ENCODE data around the gene TSPAN2.
"Not testable (repeated sequence)": the region's sequence is repeated elsewhere in the genome, so short reads cannot be mapped to it uniquely, and the experiment has no call there.

The TSPAN2 gene

DNA sequence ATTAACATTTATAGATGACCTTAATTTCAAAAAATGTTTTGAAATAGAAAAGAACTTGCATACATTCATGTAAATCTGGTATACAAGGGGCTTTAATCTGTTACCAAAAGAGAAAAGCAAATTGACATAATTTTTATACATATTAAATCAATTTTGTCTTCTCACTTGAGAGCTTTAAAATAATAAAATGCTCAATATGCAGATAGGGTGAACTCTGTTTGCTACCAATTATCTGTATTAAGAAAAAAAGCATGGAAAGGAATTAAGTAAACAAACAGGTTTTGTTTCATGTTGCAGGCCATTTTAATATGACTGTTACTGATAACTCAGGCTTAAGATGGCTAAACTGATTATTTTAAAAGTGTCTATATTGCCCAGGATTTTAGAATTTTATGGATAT is 65.7 kb downstream of the TSPAN2 start:
- DNase-seq (ENCODE audit: low read depth): no peak
- TF ChIP-seq, protein P1, sequence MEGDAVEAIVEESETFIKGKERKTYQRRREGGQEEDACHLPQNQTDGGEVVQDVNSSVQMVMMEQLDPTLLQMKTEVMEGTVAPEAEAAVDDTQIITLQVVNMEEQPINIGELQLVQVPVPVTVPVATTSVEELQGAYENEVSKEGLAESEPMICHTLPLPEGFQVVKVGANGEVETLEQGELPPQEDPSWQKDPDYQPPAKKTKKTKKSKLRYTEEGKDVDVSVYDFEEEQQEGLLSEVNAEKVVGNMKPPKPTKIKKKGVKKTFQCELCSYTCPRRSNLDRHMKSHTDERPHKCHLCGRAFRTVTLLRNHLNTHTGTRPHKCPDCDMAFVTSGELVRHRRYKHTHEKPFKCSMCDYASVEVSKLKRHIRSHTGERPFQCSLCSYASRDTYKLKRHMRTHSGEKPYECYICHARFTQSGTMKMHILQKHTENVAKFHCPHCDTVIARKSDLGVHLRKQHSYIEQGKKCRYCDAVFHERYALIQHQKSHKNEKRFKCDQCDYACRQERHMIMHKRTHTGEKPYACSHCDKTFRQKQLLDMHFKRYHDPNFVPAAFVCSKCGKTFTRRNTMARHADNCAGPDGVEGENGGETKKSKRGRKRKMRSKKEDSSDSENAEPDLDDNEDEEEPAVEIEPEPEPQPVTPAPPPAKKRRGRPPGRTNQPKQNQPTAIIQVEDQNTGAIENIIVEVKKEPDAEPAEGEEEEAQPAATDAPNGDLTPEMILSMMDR (IDR thresholded peaks at IDR 0.05; ENCODE audit: insufficient read depth, low read depth, low read length, missing control alignments): no peak
- H3K4me3 ChIP-seq (ENCODE audit: low read depth, low read length): no peak overlapping the region

DNA sequence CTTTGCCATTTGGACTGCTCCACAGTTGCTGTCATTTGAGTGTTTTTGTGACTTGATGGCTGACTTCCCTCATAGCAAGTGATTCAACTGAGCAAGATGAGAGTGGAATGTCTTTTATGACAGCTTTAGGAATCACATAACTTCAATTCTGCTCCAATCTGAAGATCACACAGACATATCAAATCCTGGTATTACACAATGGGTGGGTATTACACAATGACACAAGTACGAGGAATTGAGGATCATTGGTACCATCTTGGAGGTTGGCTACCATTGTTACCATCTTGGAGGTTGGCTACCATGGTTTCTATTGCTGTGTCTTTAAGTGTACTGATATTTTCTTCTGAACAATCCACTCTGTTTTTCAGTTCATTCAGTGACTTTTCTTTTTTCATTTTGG is 68.2 kb downstream of the TSPAN2 start:
- TF ChIP-seq, protein P1 (IDR thresholded peaks at IDR 0.05; ENCODE audit: insufficient read depth, low read depth, low read length, missing control alignments): no peak
- no peak for DNase-seq (ENCODE audit: low read depth)
- H3K4me3 ChIP-seq (ENCODE audit: low read depth, low read length): no peak overlapping the region

DNA sequence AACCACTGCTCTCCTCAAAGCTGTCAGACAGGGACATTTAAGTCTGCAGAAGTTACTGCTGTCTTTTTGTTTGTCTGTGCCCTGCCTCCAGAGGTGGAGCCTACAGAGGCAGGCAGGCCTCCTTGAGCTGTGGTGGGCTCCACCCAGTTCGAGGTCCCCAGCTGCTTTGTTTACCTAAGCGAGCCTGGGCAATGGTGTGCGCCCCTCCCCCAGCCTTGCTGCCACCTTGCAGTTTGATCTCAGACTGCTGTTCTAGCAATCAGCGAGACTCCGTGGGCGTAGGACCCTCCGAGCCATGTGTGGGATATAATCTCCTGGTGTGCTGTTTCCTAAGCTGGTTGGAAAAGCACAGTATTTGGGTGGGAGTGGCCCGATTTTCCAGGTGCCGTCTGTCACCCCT is 69.8 kb downstream of the TSPAN2 start:
- not testable (repeated sequence) for H3K4me3 ChIP-seq (ENCODE audit: low read depth, low read length); DNase-seq (ENCODE audit: low read depth)

DNA sequence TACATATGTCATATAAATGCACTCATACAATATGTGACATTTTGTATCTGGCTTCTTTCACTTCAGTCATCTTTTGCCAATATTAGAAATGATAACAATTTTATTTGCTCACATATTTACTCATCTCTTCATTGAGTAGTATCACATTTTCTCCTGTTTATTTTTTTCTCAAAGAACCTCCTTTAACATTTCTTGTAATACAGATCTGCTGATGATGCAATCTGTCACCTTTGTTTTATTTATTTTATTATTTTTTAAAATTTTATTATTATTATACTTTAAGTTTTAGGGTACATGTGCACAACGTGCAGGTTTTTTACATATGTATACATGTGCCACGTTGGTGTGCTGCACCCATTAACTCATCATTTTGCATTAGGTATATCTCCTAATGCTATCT is 75.5 kb downstream of the TSPAN2 start:
- no peak overlapping the region for H3K4me3 ChIP-seq (ENCODE audit: low read depth, low read length)
- TF ChIP-seq, protein P1 (IDR thresholded peaks at IDR 0.05; ENCODE audit: insufficient read depth, low read depth, low read length, missing control alignments): no peak
- no peak for DNase-seq (ENCODE audit: low read depth)

DNA sequence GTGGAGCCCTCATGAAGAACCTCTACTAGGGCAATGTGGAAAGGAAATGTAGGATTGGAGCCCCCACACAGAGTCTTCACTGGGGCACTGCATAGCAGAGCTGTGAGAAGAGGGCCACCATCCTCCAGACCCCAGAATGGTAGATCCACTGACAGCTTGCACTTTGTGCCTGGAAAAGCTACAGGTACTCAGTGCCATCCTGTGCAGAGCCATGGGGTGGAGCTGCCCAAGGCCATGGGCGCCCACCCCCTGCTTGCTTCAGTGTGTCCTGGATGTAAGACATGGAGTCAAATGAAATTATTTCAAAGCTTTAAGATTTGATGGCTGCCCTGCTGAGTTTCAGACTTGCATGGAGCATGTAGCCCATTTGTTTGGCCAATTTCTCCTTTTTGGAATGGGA is 76.9 kb downstream of the TSPAN2 start:
- TF ChIP-seq, protein P1 (IDR thresholded peaks at IDR 0.05; ENCODE audit: insufficient read depth, low read depth, low read length, missing control alignments): no peak
- H3K4me3 ChIP-seq (ENCODE audit: low read depth, low read length): no peak overlapping the region
- DNase-seq (ENCODE audit: low read depth): no peak

DNA sequence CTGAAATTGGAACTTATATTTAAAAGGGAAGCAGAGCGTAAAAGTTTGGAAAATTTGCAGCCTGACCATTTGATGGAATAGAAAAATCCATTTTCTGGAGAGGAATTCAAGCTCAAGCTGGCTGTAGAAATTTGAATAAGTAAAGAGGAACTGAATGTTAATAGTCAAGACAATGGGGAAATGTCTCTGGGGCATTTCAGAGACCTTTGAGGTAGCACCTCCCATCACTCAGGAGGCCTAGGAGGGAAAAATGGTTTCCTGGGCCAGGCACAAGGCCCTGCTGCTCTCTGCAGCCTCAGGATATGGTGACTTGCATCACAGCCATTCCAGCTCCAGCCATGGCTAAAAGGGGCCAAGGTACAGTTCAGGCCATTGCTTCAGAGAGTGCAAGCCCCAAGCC is 77.3 kb downstream of the TSPAN2 start:
- DNase-seq (ENCODE audit: low read depth): no peak
- no peak overlapping the region for H3K4me3 ChIP-seq (ENCODE audit: low read depth, low read length)
- TF ChIP-seq, protein P1 (IDR thresholded peaks at IDR 0.05; ENCODE audit: insufficient read depth, low read depth, low read length, missing control alignments): no peak

DNA sequence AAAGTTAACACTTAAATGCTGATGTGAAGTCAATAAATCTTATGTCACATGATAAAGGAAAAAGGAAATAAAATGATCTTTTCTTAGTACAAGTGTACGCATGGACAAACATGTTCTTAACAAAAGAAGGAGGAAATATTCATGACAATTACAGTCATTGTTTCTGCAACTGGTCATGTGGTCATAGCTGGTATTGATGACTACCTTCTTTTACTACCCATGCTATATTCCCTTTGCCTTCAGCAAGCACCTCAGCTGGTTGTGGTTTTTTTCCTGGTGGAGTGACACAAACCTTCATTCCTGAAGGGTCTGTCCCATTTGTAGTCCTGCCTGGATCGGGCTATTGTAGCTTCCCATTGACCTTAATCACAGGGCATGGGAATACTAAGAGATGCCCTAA is 83.1 kb downstream of the TSPAN2 start:
- H3K4me3 ChIP-seq (ENCODE audit: low read depth, low read length): no peak overlapping the region
- DNase-seq (ENCODE audit: low read depth): no peak
- TF ChIP-seq, protein P1 (IDR thresholded peaks at IDR 0.05; ENCODE audit: insufficient read depth, low read depth, low read length, missing control alignments): no peak

Measured in GM12865 (cell line).